Spleen (tissue), 7 donors: Measurements from ENCODE around the gene FLII.

ENCODE experiments used
- CTCF ChIP-seq, 11 experiments: fragments of 200-600 bp in 7 of 11; fragments of 450-650 bp in 4 of 11; sonication (generic) in 4 of 11; IDR thresholded peaks in 8 of 11; conservative IDR thresholded peaks in 3 of 11; 1 replicate in 7 of 11; 2 replicates in 4 of 11; pipeline versions ENCODE4 v1.4.0 to v1.8.0; 2016 to 2021; ENCODE audit warnings: antibody characterized with exemption in 11 of 11, inconsistent platforms in 4 of 11, mild to moderate bottlenecking in 1 of 11
- POLR2AphosphoS5 ChIP-seq, 3 donors: sonication (generic); formaldehyde crosslinking; IDR thresholded peaks; one replicate each; pipeline ENCODE4 v1.5.1; 2017; ENCODE audit warnings: antibody characterized with exemption in 3 of 3
- donor health status: DM: no; HTN: no; CAD: no; lungs with moderate emphysema.
- donor health status: DM: no; HTN: no; CAD: no.
- donor health status: DM: no; HTN: no; CAD: no.

GRCh38 chr17:18237461-18237860 is 21.1 kb downstream of the FLII start:
- no peak for TF ChIP-seq CTCF (IDR thresholded peaks at IDR 0.05 in 8 of 11, conservative IDR thresholded peaks at IDR 0.05 in 3 of 11)
- TF ChIP-seq POLR2AphosphoS5 (IDR thresholded peaks at IDR 0.05): no peak
